ENCODE results near the gene OVOL3. TPM values are rescaled to one million over a fixed set of nuclear protein-coding genes. Genes with fewer than 3 reads are reported as not detected.

Gene OVOL3
- total RNA-seq, 4 donors from 2014 or later = not detected

DNA sequence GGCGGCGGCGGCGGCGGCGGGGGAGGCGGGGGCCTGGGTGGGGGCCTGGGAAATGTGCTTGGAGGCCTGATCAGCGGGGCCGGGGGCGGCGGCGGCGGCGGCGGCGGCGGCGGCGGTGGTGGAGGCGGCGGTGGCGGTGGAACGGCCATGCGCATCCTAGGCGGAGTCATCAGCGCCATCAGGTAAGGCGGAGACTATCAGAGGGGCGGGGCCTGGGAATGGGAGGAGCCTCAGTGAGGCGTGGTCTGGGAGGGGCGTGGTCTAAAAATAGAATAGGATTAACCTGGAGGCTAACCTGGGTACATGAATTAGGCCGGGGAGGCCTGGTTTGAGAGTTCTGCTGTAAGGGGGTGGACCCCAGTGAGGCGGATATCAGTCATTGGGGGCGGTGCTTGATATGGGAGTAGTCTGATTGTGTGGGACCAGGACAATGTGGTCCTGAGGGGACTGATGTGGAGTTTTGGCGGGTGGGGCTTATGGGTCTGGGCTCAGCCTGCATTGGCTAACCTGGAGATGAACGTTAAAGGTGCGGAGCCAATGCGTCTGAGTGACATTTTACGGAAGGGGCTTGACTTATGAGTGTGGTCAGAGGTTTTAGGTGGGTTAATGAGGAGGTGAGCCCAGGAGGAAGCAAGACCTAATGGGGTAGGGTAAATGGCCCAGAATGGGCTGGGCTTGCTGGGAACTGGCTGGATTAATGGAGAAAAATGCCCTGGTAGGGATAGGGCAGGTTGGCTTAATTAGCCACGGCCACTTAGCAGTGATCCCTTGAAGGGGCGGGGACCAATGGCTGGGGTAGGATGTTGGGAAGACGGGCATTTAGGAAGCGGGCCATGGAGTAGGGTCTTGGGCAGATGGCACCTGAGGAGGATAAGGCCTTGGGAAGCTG, 30.3 kb downstream of the OVOL3 start:
- Histone ChIP-seq H3K4me1 (peaks cover 3 to 27% (median 25%) of the 10 kb centered on the region in 4 donors), H3K4me3 (peak overlapping the region; percentile 74 to 92 (median 80)), H3K27ac (peak overlapping the region; percentile 96 to 99 (median 98)), H3K36me3 (peaks cover 0 to 33% (median 16%) of the 10 kb centered on the region in 4 donors), H3K27me3 (no peaks in the 10 kb centered on the region), H3K9me3 (no peaks in the 10 kb centered on the region)
- in situ Hi-C loops (cut with MboI; ENCODE audit: low pct_ligation_motif_present in 1 of 4, low pct_unique_long_range_greater_than_20kb in 1 of 4, low sequenced_read_pairs in 3 of 4) = no loop called here
- TF ChIP-seq POLR2AphosphoS5 (IDR thresholded peaks at IDR 0.05) = peak; percentile 69 to 80 (median 80)
- TF ChIP-seq, protein P1, sequence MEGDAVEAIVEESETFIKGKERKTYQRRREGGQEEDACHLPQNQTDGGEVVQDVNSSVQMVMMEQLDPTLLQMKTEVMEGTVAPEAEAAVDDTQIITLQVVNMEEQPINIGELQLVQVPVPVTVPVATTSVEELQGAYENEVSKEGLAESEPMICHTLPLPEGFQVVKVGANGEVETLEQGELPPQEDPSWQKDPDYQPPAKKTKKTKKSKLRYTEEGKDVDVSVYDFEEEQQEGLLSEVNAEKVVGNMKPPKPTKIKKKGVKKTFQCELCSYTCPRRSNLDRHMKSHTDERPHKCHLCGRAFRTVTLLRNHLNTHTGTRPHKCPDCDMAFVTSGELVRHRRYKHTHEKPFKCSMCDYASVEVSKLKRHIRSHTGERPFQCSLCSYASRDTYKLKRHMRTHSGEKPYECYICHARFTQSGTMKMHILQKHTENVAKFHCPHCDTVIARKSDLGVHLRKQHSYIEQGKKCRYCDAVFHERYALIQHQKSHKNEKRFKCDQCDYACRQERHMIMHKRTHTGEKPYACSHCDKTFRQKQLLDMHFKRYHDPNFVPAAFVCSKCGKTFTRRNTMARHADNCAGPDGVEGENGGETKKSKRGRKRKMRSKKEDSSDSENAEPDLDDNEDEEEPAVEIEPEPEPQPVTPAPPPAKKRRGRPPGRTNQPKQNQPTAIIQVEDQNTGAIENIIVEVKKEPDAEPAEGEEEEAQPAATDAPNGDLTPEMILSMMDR (IDR thresholded peaks at IDR 0.05) = peak in 2 of 5 experiments; percentile 12 to 16
- TF ChIP-seq POLR2A (IDR thresholded peaks at IDR 0.05) = peak; percentile 44
- TF ChIP-seq EP300 (IDR thresholded peaks at IDR 0.05; ENCODE audit: low read depth) = no peak
- peak; percentile 93 for DNase-seq
- 24 to 100% methylated on average over 1 to 38 of the region's 42 CpGs for WGBS, 2 donors (ENCODE audit: low coverage in 1 of 2)
- intact Hi-C loops (cut with DNase I; ENCODE audit: low total_unique reads) = no loop called here

GRCh38 chr19:36142046-36142445, 31.1 kb downstream of the OVOL3 start:
- Histone ChIP-seq H3K4me3 (no peak overlapping the region), H3K9me3 (no peaks in the 10 kb centered on the region), H3K4me1 (peaks cover 3 to 20% (median 18%) of the 10 kb centered on the region in 4 donors), H3K27me3 (no peaks in the 10 kb centered on the region), H3K27ac (peak overlapping the region in 2 of 4 donors; percentile 98 to 99), H3K36me3 (peaks cover 0 to 41% (median 20%) of the 10 kb centered on the region in 4 donors)
- WGBS, 2 donors (ENCODE audit: low coverage in 1 of 2) = 90 to 94% methylated on average over 10 to 14 of the region's 14 CpGs
- intact Hi-C loops (cut with DNase I; ENCODE audit: low total_unique reads) = no loop called here
- no peak for DNase-seq
- in situ Hi-C loops (cut with MboI; ENCODE audit: low pct_ligation_motif_present in 1 of 4, low pct_unique_long_range_greater_than_20kb in 1 of 4, low sequenced_read_pairs in 3 of 4) = no loop called here
- TF ChIP-seq EP300 (IDR thresholded peaks at IDR 0.05; ENCODE audit: low read depth) (no peak), POLR2A (IDR thresholded peaks at IDR 0.05) (no peak), POLR2AphosphoS5 (IDR thresholded peaks at IDR 0.05) (no peak)
- TF ChIP-seq, protein P1 (IDR thresholded peaks at IDR 0.05) = no peak

DNA sequence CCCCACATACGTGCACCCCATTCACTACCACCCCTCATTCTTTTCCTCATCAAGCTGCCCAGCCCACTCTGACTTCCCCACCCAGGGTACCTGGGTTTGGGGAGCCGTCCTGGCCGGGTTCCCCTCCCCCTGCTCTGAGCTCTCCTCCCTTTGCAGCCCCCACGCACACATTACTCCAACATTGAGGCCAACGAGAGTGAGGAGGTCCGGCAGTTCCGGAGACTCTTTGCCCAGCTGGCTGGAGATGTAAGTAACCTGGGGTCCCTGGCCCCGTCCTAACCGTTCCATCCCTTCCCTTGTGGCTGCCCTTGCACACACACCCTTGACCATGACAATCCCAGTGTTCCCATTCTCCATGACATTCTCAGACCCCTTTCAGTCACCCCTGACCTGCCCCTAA, 31.6 kb downstream of the OVOL3 start:
- Histone ChIP-seq H3K27me3 (no peaks in the 10 kb centered on the region), H3K4me3 (no peak overlapping the region), H3K9me3 (no peaks in the 10 kb centered on the region), H3K36me3 (peaks cover 0 to 45% (median 22%) of the 10 kb centered on the region in 4 donors), H3K4me1 (peaks cover 3 to 15% (median 13%) of the 10 kb centered on the region in 4 donors), H3K27ac (no peak overlapping the region)
- no peak for DNase-seq
- in situ Hi-C loops (cut with MboI; ENCODE audit: low pct_ligation_motif_present in 1 of 4, low pct_unique_long_range_greater_than_20kb in 1 of 4, low sequenced_read_pairs in 3 of 4) (no loop called here), intact Hi-C loops (cut with DNase I; ENCODE audit: low total_unique reads) (no loop called here)
- TF ChIP-seq POLR2A (IDR thresholded peaks at IDR 0.05) (no peak), POLR2AphosphoS5 (IDR thresholded peaks at IDR 0.05) (no peak), EP300 (IDR thresholded peaks at IDR 0.05; ENCODE audit: low read depth) (no peak)
- TF ChIP-seq, protein P1 (IDR thresholded peaks at IDR 0.05) = no peak
- 92 to 100% methylated on average over 2 to 9 of the region's 9 CpGs for WGBS, 2 donors (ENCODE audit: low coverage in 1 of 2)

DNA sequence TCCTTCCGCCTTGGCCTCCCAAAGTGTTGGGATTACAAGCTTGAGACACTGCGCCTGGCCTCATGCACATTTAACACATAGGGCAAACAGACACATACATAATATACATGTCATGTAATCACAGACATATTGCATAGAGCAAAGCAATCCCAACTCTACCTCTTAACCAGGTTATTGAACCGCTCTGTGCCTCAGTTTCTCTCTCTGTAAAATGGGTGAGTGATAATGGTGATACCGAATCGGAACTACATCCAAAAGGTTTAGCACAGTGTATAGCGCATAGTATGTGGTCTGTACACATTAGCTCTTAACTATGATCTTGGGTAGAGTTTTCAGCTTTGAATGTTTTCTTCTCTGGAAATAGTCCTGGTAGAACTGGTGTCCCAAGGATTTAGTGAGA, 33.7 kb downstream of the OVOL3 start:
- Histone ChIP-seq H3K4me1 (peaks cover 3 to 8% (median 7%) of the 10 kb centered on the region in 4 donors), H3K36me3 (peaks cover 0 to 60% (median 24%) of the 10 kb centered on the region in 4 donors), H3K27me3 (no peaks in the 10 kb centered on the region), H3K27ac (no peak overlapping the region), H3K9me3 (no peaks in the 10 kb centered on the region), H3K4me3 (no peak overlapping the region)
- WGBS, 2 donors (ENCODE audit: low coverage in 1 of 2) = 98 to 100% methylated on average over 5 to 6 of the region's 6 CpGs
- in situ Hi-C loops (cut with MboI; ENCODE audit: low pct_ligation_motif_present in 1 of 4, low pct_unique_long_range_greater_than_20kb in 1 of 4, low sequenced_read_pairs in 3 of 4) (no loop called here), intact Hi-C loops (cut with DNase I; ENCODE audit: low total_unique reads) (no loop called here)
- TF ChIP-seq, protein P1 (IDR thresholded peaks at IDR 0.05) = no peak
- TF ChIP-seq POLR2A (IDR thresholded peaks at IDR 0.05) = no peak
- no peak for TF ChIP-seq EP300 (IDR thresholded peaks at IDR 0.05; ENCODE audit: low read depth)
- no peak for TF ChIP-seq POLR2AphosphoS5 (IDR thresholded peaks at IDR 0.05)
- no peak for DNase-seq
